Mesenteric fat pad (tissue), 1 donor: Measurements from ENCODE around the gene TMEM181. TPM values are rescaled to one million over a fixed set of nuclear protein-coding genes. Genes with fewer than 3 reads are reported as not detected.
"Not testable (repeated sequence)": the region's sequence is repeated elsewhere in the genome, so short reads cannot be mapped to it uniquely, and the experiment has no call there.

Experiments
- DNase-seq: peaks from one replicate; pipeline ENCODE4 v3.0.0-alpha.2; 2020; ENCODE audit warnings: low spot score
- total RNA-seq: library from RNA; stranded (reverse); fragmentation: NEBNext Ultra II Directional; extraction: Animal tissue kit (Norgen Biotek cat#: 25700); gene quantifications from one replicate; pipeline ENCODE4 v1.2.1, GENCODE V29; 2021
- donor health status: DM: yes; HTN: yes; CAD: no.

TMEM181 gene
- total RNA-seq, 1 donor from 2014 or later = 27.3 TPM

- DNase-seq = no peak
Observed at GRCh38 chr6:158655569-158656450, 95.9 kb downstream of the TMEM181 start.

GRCh38 chr6:158656986-158657385, 97.1 kb downstream of the TMEM181 start:
- DNase-seq = not testable (repeated sequence)

GRCh38 chr6:158660333-158660754, 100.5 kb downstream of the TMEM181 start:
- DNase-seq = no peak

GRCh38 chr6:158661156-158661685, 101.3 kb downstream of the TMEM181 start:
- DNase-seq = no peak

- no peak for DNase-seq
Observed at GRCh38 chr6:158662607-158662953, 102.7 kb downstream of the TMEM181 start.

GRCh38 chr6:158662954-158663624, 103.2 kb downstream of the TMEM181 start:
- no peak for DNase-seq

- DNase-seq = no peak
Observed at GRCh38 chr6:158663625-158664165, 103.8 kb downstream of the TMEM181 start.

- no peak for DNase-seq
Observed at GRCh38 chr6:158665332-158665731, 105.4 kb downstream of the TMEM181 start.

- no peak for DNase-seq
Observed at GRCh38 chr6:158666628-158667359, 106.9 kb downstream of the TMEM181 start.

GRCh38 chr6:158667360-158667981, 107.6 kb downstream of the TMEM181 start:
- DNase-seq = no peak

- DNase-seq = no peak
Observed at GRCh38 chr6:158668707-158669103, 108.8 kb downstream of the TMEM181 start.

GRCh38 chr6:158669145-158670035, 109.5 kb downstream of the TMEM181 start:
- DNase-seq = no peak

GRCh38 chr6:158672119-158672518, 112.2 kb downstream of the TMEM181 start:
- not testable (repeated sequence) for DNase-seq

GRCh38 chr6:158672726-158673125, 112.8 kb downstream of the TMEM181 start:
- DNase-seq = no peak

- no peak for DNase-seq
Observed at GRCh38 chr6:158674342-158675131, 114.6 kb downstream of the TMEM181 start.

GRCh38 chr6:158677094-158677493, 117.2 kb downstream of the TMEM181 start:
- DNase-seq = not testable (repeated sequence)

GRCh38 chr6:158677906-158678578, 118.2 kb downstream of the TMEM181 start:
- no peak for DNase-seq

GRCh38 chr6:158680015-158680414, 120.1 kb downstream of the TMEM181 start:
- DNase-seq = no peak
